ENCODE measurements around the gene TMEM143.
A peak's percentile ranks its signal among the peaks of the same experiment; 100 is the strongest.

The TMEM143 gene

GRCh38 chr19:48403606-48404005 lies 39.9 kb upstream of the TMEM143 start:
- no peak for TF ChIP-seq EZH2phosphoT487 (IDR thresholded peaks at IDR 0.05; ENCODE audit: borderline replicate concordance)
- Histone ChIP-seq H3K36me3 (ENCODE audit: insufficient read depth, low read length) (no peaks in the 10 kb centered on the region), H3K79me2 (ENCODE audit: insufficient read depth, low read length) (no peaks in the 10 kb centered on the region), H3K27me3 (ENCODE audit: insufficient read depth, low read length, poor library complexity, severe bottlenecking) (no peaks in the 10 kb centered on the region), H3K4me1 (ENCODE audit: insufficient read depth, low read length, poor library complexity, severe bottlenecking) (no peaks in the 10 kb centered on the region), H4K20me1 (ENCODE audit: insufficient read depth, low read length, poor library complexity, severe bottlenecking) (no peaks in the 10 kb centered on the region), H3K9me2 (replicated peaks; ENCODE audit: low read depth, low read length) (no peaks in the 10 kb centered on the region), H3K9me3 (ENCODE audit: insufficient read depth, low read depth, low read length) (no peaks in the 10 kb centered on the region), H3K9ac (ENCODE audit: low read depth, low read length, poor library complexity, severe bottlenecking) (no peak overlapping the region), H3K4me3 (ENCODE audit: low read length, poor library complexity, severe bottlenecking) (no peak overlapping the region), H2AFZ (ENCODE audit: low read length) (peak overlapping the region; percentile 98), H3K4me2 (ENCODE audit: low read depth, low read length, poor library complexity, severe bottlenecking) (peak overlapping the region; percentile 59), H3F3A (ENCODE audit: low read depth) (no peaks in the 10 kb centered on the region)

GRCh38 chr19:48401287-48401686 lies 37.5 kb upstream of the TMEM143 start:
- Histone ChIP-seq H3K4me2 (ENCODE audit: low read depth, low read length, poor library complexity, severe bottlenecking) (no peak overlapping the region), H3K4me3 (ENCODE audit: low read length, poor library complexity, severe bottlenecking) (no peak overlapping the region), H3K79me2 (ENCODE audit: insufficient read depth, low read length) (no peaks in the 10 kb centered on the region), H3K9ac (ENCODE audit: low read depth, low read length, poor library complexity, severe bottlenecking) (no peak overlapping the region), H3K36me3 (ENCODE audit: insufficient read depth, low read length) (no peaks in the 10 kb centered on the region), H3F3A (ENCODE audit: low read depth) (no peaks in the 10 kb centered on the region), H3K9me3 (ENCODE audit: insufficient read depth, low read depth, low read length) (no peaks in the 10 kb centered on the region), H3K27me3 (ENCODE audit: insufficient read depth, low read length, poor library complexity, severe bottlenecking) (no peaks in the 10 kb centered on the region), H3K9me2 (replicated peaks; ENCODE audit: low read depth, low read length) (no peaks in the 10 kb centered on the region), H3K4me1 (ENCODE audit: insufficient read depth, low read length, poor library complexity, severe bottlenecking) (no peaks in the 10 kb centered on the region), H2AFZ (ENCODE audit: low read length) (no peak overlapping the region), H4K20me1 (ENCODE audit: insufficient read depth, low read length, poor library complexity, severe bottlenecking) (no peaks in the 10 kb centered on the region)
- TF ChIP-seq CTCF (conservative IDR thresholded peaks at IDR 0.05; ENCODE audit: low read length) (no peak), EZH2phosphoT487 (IDR thresholded peaks at IDR 0.05; ENCODE audit: borderline replicate concordance) (no peak)

GRCh38 chr19:48400018-48400742 lies 36.4 kb upstream of the TMEM143 start:
- Histone ChIP-seq H2AFZ (ENCODE audit: low read length) (no peak overlapping the region), H3F3A (ENCODE audit: low read depth) (no peaks in the 10 kb centered on the region), H3K79me2 (ENCODE audit: insufficient read depth, low read length) (no peaks in the 10 kb centered on the region), H3K4me3 (ENCODE audit: low read length, poor library complexity, severe bottlenecking) (no peak overlapping the region), H3K4me1 (ENCODE audit: insufficient read depth, low read length, poor library complexity, severe bottlenecking) (no peaks in the 10 kb centered on the region), H3K9me2 (replicated peaks; ENCODE audit: low read depth, low read length) (no peaks in the 10 kb centered on the region), H3K9me3 (ENCODE audit: insufficient read depth, low read depth, low read length) (no peaks in the 10 kb centered on the region), H4K20me1 (ENCODE audit: insufficient read depth, low read length, poor library complexity, severe bottlenecking) (no peaks in the 10 kb centered on the region), H3K27me3 (ENCODE audit: insufficient read depth, low read length, poor library complexity, severe bottlenecking) (no peaks in the 10 kb centered on the region), H3K9ac (ENCODE audit: low read depth, low read length, poor library complexity, severe bottlenecking) (no peak overlapping the region), H3K36me3 (ENCODE audit: insufficient read depth, low read length) (no peaks in the 10 kb centered on the region), H3K4me2 (ENCODE audit: low read depth, low read length, poor library complexity, severe bottlenecking) (no peak overlapping the region)
- no peak for TF ChIP-seq EZH2phosphoT487 (IDR thresholded peaks at IDR 0.05; ENCODE audit: borderline replicate concordance)

GRCh38 chr19:48398375-48399235 lies 34.9 kb upstream of the TMEM143 start:
- Histone ChIP-seq H3K9ac (ENCODE audit: low read depth, low read length, poor library complexity, severe bottlenecking) (no peak overlapping the region), H3K9me2 (replicated peaks; ENCODE audit: low read depth, low read length) (no peaks in the 10 kb centered on the region), H2AFZ (ENCODE audit: low read length) (no peak overlapping the region), H4K20me1 (ENCODE audit: insufficient read depth, low read length, poor library complexity, severe bottlenecking) (no peaks in the 10 kb centered on the region), H3K79me2 (ENCODE audit: insufficient read depth, low read length) (no peaks in the 10 kb centered on the region), H3K27me3 (ENCODE audit: insufficient read depth, low read length, poor library complexity, severe bottlenecking) (no peaks in the 10 kb centered on the region), H3K4me3 (ENCODE audit: low read length, poor library complexity, severe bottlenecking) (no peak overlapping the region), H3K4me2 (ENCODE audit: low read depth, low read length, poor library complexity, severe bottlenecking) (no peak overlapping the region), H3K4me1 (ENCODE audit: insufficient read depth, low read length, poor library complexity, severe bottlenecking) (peaks cover 4% of the 10 kb centered on the region), H3F3A (ENCODE audit: low read depth) (no peaks in the 10 kb centered on the region), H3K9me3 (ENCODE audit: insufficient read depth, low read depth, low read length) (no peaks in the 10 kb centered on the region), H3K36me3 (ENCODE audit: insufficient read depth, low read length) (no peaks in the 10 kb centered on the region)
- TF ChIP-seq EZH2phosphoT487 (IDR thresholded peaks at IDR 0.05; ENCODE audit: borderline replicate concordance) (no peak), CTCF (conservative IDR thresholded peaks at IDR 0.05; ENCODE audit: low read length) (no peak)

Measured in Loucy (cell line).